ENCODE measurements around the gene DNALI1. TPM values are rescaled to one million over a fixed set of nuclear protein-coding genes. Genes with fewer than 3 reads are reported as not detected.

Gene DNALI1
- total and polyA plus RNA-seq, 2 donors from 2014 or later: 34.8 to 46.4 TPM

GRCh38 chr1:37544530-37544929 lies 12.2 kb upstream of the DNALI1 start:
- FAIRE-seq: no peak
- no peaks in the 10 kb centered on the region for H3K4me1 ChIP-seq (ENCODE audit: control insufficient read depth in 2 of 3, insufficient read depth in 2 of 3, low read depth in 1 of 3, low read length in 3 of 3)
- H3K9me3 ChIP-seq (ENCODE audit: control insufficient read depth in 2 of 3, insufficient read depth in 1 of 3, low read length in 3 of 3): no peaks in the 10 kb centered on the region
- no peaks in the 10 kb centered on the region for H3K27me3 ChIP-seq (ENCODE audit: control insufficient read depth, insufficient read depth, low read length)
- no peak overlapping the region for H3K4me3 ChIP-seq (ENCODE audit: low read length in 3 of 3)
- no peak for TF ChIP-seq CTCF (IDR thresholded peaks at IDR 0.05; ENCODE audit: borderline replicate concordance, extremely low read depth, insufficient read depth)
- no peak for DNase-seq
- intact Hi-C loops (cut with DNase I): no loop called here
- H3K27ac ChIP-seq (ENCODE audit: low read depth in 2 of 2, low read length in 2 of 2): no peak overlapping the region
- H3K36me3 ChIP-seq (ENCODE audit: control insufficient read depth in 2 of 3, insufficient read depth in 3 of 3, low read length in 3 of 3): peaks cover 2 to 29% (median 15%) of the 10 kb centered on the region in 3 donors
- no peak overlapping the region for H3K9ac ChIP-seq (ENCODE audit: low read length in 3 of 3)

- no peak for FAIRE-seq
Measured at GRCh38 chr1:37545019-37545418, 11.7 kb upstream of the DNALI1 start.

GRCh38 chr1:37549341-37549740 lies 7.4 kb upstream of the DNALI1 start:
- peaks cover 5 to 10% (median 6%) of the 10 kb centered on the region in 3 donors for H3K4me1 ChIP-seq (ENCODE audit: control insufficient read depth in 2 of 3, insufficient read depth in 2 of 3, low read depth in 1 of 3, low read length in 3 of 3)
- FAIRE-seq (no peak), DNase-seq (no peak)
- H3K4me3 ChIP-seq (ENCODE audit: low read length in 3 of 3): no peak overlapping the region
- no peaks in the 10 kb centered on the region for H3K27me3 ChIP-seq (ENCODE audit: control insufficient read depth, insufficient read depth, low read length)
- H3K27ac ChIP-seq (ENCODE audit: low read depth in 2 of 2, low read length in 2 of 2): no peak overlapping the region
- H3K9ac ChIP-seq (ENCODE audit: low read length in 3 of 3): no peak overlapping the region
- no peaks in the 10 kb centered on the region for H3K9me3 ChIP-seq (ENCODE audit: control insufficient read depth in 2 of 3, insufficient read depth in 1 of 3, low read length in 3 of 3)
- no peak for TF ChIP-seq CTCF (IDR thresholded peaks at IDR 0.05; ENCODE audit: borderline replicate concordance, extremely low read depth, insufficient read depth)
- intact Hi-C loops (cut with DNase I): no loop called here
- H3K36me3 ChIP-seq (ENCODE audit: control insufficient read depth in 2 of 3, insufficient read depth in 3 of 3, low read length in 3 of 3): peaks cover 2 to 21% (median 10%) of the 10 kb centered on the region in 3 donors

More at GRCh38 chr1:37545019-37545418, 11.7 kb upstream of the DNALI1 start:
- Histone ChIP-seq H3K4me3 (ENCODE audit: low read length in 3 of 3) (no peak overlapping the region), H3K9ac (ENCODE audit: low read length in 3 of 3) (no peak overlapping the region), H3K27ac (ENCODE audit: low read depth in 2 of 2, low read length in 2 of 2) (no peak overlapping the region), H3K27me3 (ENCODE audit: control insufficient read depth, insufficient read depth, low read length) (no peaks in the 10 kb centered on the region), H3K4me1 (ENCODE audit: control insufficient read depth in 2 of 3, insufficient read depth in 2 of 3, low read depth in 1 of 3, low read length in 3 of 3) (no peaks in the 10 kb centered on the region), H3K36me3 (ENCODE audit: control insufficient read depth in 2 of 3, insufficient read depth in 3 of 3, low read length in 3 of 3) (peaks cover 2 to 28% (median 11%) of the 10 kb centered on the region in 3 donors), H3K9me3 (ENCODE audit: control insufficient read depth in 2 of 3, insufficient read depth in 1 of 3, low read length in 3 of 3) (no peaks in the 10 kb centered on the region)
- intact Hi-C loops (cut with DNase I): no loop called here
- TF ChIP-seq CTCF (IDR thresholded peaks at IDR 0.05; ENCODE audit: borderline replicate concordance, extremely low read depth, insufficient read depth): no peak
- DNase-seq: no peak

- DNase-seq: no peak
- no peak for TF ChIP-seq CTCF (IDR thresholded peaks at IDR 0.05; ENCODE audit: borderline replicate concordance, extremely low read depth, insufficient read depth)
- Histone ChIP-seq H3K9ac (ENCODE audit: low read length in 3 of 3) (peak overlapping the region; percentile 87 to 95 (median 92)), H3K36me3 (ENCODE audit: control insufficient read depth in 2 of 3, insufficient read depth in 3 of 3, low read length in 3 of 3) (peaks cover 0 to 7% (median 6%) of the 10 kb centered on the region in 3 donors), H3K9me3 (ENCODE audit: control insufficient read depth in 2 of 3, insufficient read depth in 1 of 3, low read length in 3 of 3) (no peaks in the 10 kb centered on the region), H3K27ac (ENCODE audit: low read depth in 2 of 2, low read length in 2 of 2) (peak overlapping the region in 1 of 2 donors; percentile 92), H3K27me3 (ENCODE audit: control insufficient read depth, insufficient read depth, low read length) (no peaks in the 10 kb centered on the region), H3K4me3 (ENCODE audit: low read length in 3 of 3) (peak overlapping the region; percentile 92 to 100 (median 98)), H3K4me1 (ENCODE audit: control insufficient read depth in 2 of 3, insufficient read depth in 2 of 3, low read depth in 1 of 3, low read length in 3 of 3) (peaks cover 5 to 20% (median 6%) of the 10 kb centered on the region in 3 donors)
- intact Hi-C loops (cut with DNase I): no loop called here
- no peak for FAIRE-seq
Measured at GRCh38 chr1:37553598-37553926, 3.2 kb upstream of the DNALI1 start.
